Stimulated activated CD4-positive, alpha-beta T cell treated with anti-CD3 and anti-CD28 coated beads, TNF-alpha, amount 100 ng/mL, for 1 hour (primary cell): ENCODE measurements around the gene ARID4B.

Source experiments
- DNase-seq, 3 donors: peaks; one replicate each; pipeline ENCODE4 v3.0.0-alpha.2; 2020; ENCODE audit warnings: low read depth in 3 of 3, low spot score in 1 of 3

Gene ARID4B

GRCh38 chr1:235130766-235131270 lies 197.2 kb downstream of the ARID4B start:
- DNase-seq, result no peak

GRCh38 chr1:235129774-235130570 lies 198.0 kb downstream of the ARID4B start:
- no peak for DNase-seq

- DNase-seq, result peak; percentile 86 to 90 (median 87)
These were observed 199.3 kb downstream of the ARID4B start, which contains the start of gene TOMM20 for GRCh38 chr1:235128456-235129328. TOMM20 (minus strand) TSS chr1:235128837; CDS start chr1:235128715, 122 bp downstream.

- DNase-seq, result no peak
These were observed 200.1 kb downstream of the ARID4B start for GRCh38 chr1:235127732-235128455.

- DNase-seq, result no peak
These were observed 200.8 kb downstream of the ARID4B start for GRCh38 chr1:235127203-235127602.

GRCh38 chr1:235124665-235125064 lies 203.3 kb downstream of the ARID4B start:
- DNase-seq, result no peak

- no peak for DNase-seq
These were observed 203.9 kb downstream of the ARID4B start for GRCh38 chr1:235124111-235124510.

- no peak for DNase-seq
These were observed 205.6 kb downstream of the ARID4B start for GRCh38 chr1:235122348-235122747.
